Natural killer cell (primary cell): ENCODE measurements around the gene FOXP1. TPM values are rescaled to one million over a fixed set of nuclear protein-coding genes. Genes with fewer than 3 reads are reported as not detected.

ENCODE experiments used
- ATAC-seq, 3 donors: fragments of 150-1000 bp in 2 of 3; fragments of 200-7000 bp in 1 of 3; cut with Tn5 transposase; 1 replicate in 1 of 3; 2 replicates in 2 of 3; pipeline ENCODE4 v1.10.0; 2021; ENCODE audit warnings: mild to moderate bottlenecking in 2 of 3, moderate library complexity in 2 of 3
- DNase-seq, 2 donors: peaks; one replicate each; pipeline versions ENCODE4 v3.0.0 to v3.0.0-alpha.2; 2013 to 2021; ENCODE audit warnings: mixed read lengths in 1 of 2
- H3K27ac ChIP-seq: one replicate; pipeline ENCODE4 v1.5.1; 2013; ENCODE audit warnings: mild to moderate bottlenecking, low read length
- H3K27me3 ChIP-seq: one replicate; pipeline ENCODE4 v1.6.1; 2013; ENCODE audit warnings: low read length; ENCODE audit not compliant: control insufficient read depth, insufficient read depth
- H3K36me3 ChIP-seq: one replicate; pipeline ENCODE4 v1.6.1; 2013; ENCODE audit warnings: low read length; ENCODE audit not compliant: control insufficient read depth, insufficient read depth
- H3K4me1 ChIP-seq: one replicate; pipeline ENCODE4 v1.6.1; 2013; ENCODE audit warnings: low read length; ENCODE audit not compliant: control insufficient read depth, insufficient read depth
- H3K4me3 ChIP-seq: one replicate; pipeline ENCODE4 v1.5.1; 2013; ENCODE audit warnings: low read length
- H3K9me3 ChIP-seq: one replicate; pipeline ENCODE4 v1.6.1; 2013; ENCODE audit warnings: low read length; ENCODE audit not compliant: control insufficient read depth, insufficient read depth
- H3K27ac Mint-ChIP-seq, 2 donors: one replicate each; pipeline ENCODE4 v1.8.0; 2022; ENCODE audit warnings: mild to moderate bottlenecking in 2 of 2, mixed read lengths in 2 of 2, moderate library complexity in 1 of 2
- H3K27me3 Mint-ChIP-seq, 2 donors: one replicate each; pipeline ENCODE4 v1.8.0; 2022; ENCODE audit warnings: low read depth in 2 of 2, mixed read lengths in 2 of 2
- H3K36me3 Mint-ChIP-seq: one replicate; pipeline ENCODE4 v1.8.0; 2022; ENCODE audit warnings: mixed read lengths
- H3K4me1 Mint-ChIP-seq, 2 donors: one replicate each; pipeline ENCODE4 v1.8.0; 2022; ENCODE audit warnings: mixed read lengths in 2 of 2
- H3K4me3 Mint-ChIP-seq: one replicate; pipeline ENCODE4 v1.8.0; 2022; ENCODE audit warnings: mild to moderate bottlenecking, moderate library complexity, mixed read lengths
- H3K9me3 Mint-ChIP-seq, 2 donors: one replicate each; pipeline ENCODE4 v1.8.0; 2022; ENCODE audit warnings: mixed read lengths in 2 of 2
- WGBS: methylation state at CpG from one replicate; pipeline ENCODE4 v1.1.7; 2013; ENCODE audit warnings: missing lambda C conversion rate; ENCODE audit not compliant: insufficient coverage; 5-methylcytosine and 5-hydroxymethylcytosine counted together
- intact Hi-C: fragments of 100-400 bp; cut with micrococcal nuclease; formaldehyde crosslinking; loops from one replicate; pipeline ENCODE4 v1.14.2; 2022
- total RNA-seq, 4 donors: library from RNA; stranded (reverse); fragments of 120-200 nt in 1 of 4; gene quantifications; one replicate each; pipeline versions ENCODE4 v1.2.3 to v1.2.4, GENCODE V29; 2013 to 2022
- TF ChIP-seq, protein P1 (sequence below): fragments of 200-600 bp; IDR thresholded peaks from one replicate; pipeline ENCODE4 v1.8.0; 2022; ENCODE audit warnings: antibody characterized with exemption

Gene FOXP1
- total RNA-seq, 3 donors from 2014 or later (not counting 1 experiment from before 2014, with no cell fraction given), result 166 to 185 (median 166) TPM

DNA sequence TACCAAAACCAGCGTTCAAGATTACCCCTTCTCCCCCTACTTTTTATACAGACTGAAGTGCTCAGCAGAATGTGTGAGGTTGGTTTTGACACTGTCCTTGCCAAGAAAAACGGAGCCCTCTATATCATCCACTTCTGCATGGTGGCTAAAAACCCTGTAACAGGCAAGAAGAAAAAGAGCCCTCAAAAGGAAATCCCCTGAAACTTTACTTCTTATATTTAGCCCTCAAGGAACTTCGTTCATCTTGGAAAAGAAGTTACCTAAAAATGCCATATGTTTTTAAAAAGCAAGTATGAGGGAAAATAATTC lies 473.6 kb downstream of the FOXP1 start:
- H3K36me3 Mint-ChIP-seq, result peaks cover 8% of the 10 kb centered on the region
- H3K27me3 ChIP-seq, result no peaks in the 10 kb centered on the region
- 14% methylated on average over 1 of the region's 3 CpGs for WGBS

DNA sequence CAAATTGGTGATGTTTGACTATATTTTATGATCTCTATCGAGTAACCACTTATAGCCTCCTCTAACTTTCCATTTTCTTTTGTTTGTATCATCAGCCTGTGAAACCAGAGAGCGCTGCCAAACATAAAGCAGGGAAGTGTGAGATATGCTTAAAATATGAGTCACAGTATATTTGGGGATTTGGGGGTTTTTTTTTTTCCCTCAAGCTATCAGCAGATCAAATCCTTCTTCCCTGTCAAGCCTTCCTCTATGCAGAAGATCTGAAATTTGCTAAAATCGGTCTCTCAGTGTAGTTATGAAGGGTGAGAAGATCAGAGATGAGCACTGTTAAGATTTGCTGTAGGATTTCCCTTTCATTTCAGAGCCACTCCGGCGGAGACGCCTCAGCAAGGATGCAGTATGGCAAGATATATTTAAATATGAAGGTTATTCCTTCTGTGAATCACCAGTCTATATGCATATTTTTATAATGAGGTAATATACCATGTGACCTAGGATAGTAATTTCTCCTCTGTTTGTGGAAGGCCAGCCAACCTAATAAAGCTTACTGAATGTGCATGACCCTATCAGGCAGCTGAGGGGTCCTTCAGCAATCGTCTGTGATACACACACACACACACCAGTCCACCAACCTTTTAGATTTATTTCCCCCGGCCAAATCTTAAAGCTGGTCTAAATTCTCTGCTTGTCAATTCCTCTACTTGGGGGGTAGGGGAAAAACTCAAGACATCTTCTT lies 474.1 kb downstream of the FOXP1 start:
- no peak for DNase-seq
- H3K27ac ChIP-seq, result peak overlapping the region; percentile 23
- Mint-ChIP-seq H3K27ac (peak overlapping the region; percentile 85 to 88), H3K36me3 (peaks cover 8% of the 10 kb centered on the region), H3K9me3 (no peaks in the 10 kb centered on the region), H3K27me3 (no peaks in the 10 kb centered on the region), H3K4me1 (peaks cover 69 to 78% of the 10 kb centered on the region in 2 donors), H3K4me3 (peak overlapping the region; percentile 5)
- TF ChIP-seq, protein P1, sequence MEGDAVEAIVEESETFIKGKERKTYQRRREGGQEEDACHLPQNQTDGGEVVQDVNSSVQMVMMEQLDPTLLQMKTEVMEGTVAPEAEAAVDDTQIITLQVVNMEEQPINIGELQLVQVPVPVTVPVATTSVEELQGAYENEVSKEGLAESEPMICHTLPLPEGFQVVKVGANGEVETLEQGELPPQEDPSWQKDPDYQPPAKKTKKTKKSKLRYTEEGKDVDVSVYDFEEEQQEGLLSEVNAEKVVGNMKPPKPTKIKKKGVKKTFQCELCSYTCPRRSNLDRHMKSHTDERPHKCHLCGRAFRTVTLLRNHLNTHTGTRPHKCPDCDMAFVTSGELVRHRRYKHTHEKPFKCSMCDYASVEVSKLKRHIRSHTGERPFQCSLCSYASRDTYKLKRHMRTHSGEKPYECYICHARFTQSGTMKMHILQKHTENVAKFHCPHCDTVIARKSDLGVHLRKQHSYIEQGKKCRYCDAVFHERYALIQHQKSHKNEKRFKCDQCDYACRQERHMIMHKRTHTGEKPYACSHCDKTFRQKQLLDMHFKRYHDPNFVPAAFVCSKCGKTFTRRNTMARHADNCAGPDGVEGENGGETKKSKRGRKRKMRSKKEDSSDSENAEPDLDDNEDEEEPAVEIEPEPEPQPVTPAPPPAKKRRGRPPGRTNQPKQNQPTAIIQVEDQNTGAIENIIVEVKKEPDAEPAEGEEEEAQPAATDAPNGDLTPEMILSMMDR, result no peak
- WGBS, result 79% methylated on average over 2 of the region's 8 CpGs
- no peaks in the 10 kb centered on the region for H3K27me3 ChIP-seq
- peaks cover 41% of the 10 kb centered on the region for H3K36me3 ChIP-seq
- ATAC-seq, result peak in 2 of 3 donors; percentile 8 to 26
- intact Hi-C loops, result no loop called here
- H3K9me3 ChIP-seq, result no peaks in the 10 kb centered on the region
- H3K4me3 ChIP-seq, result no peak overlapping the region
- peaks cover 14% of the 10 kb centered on the region for H3K4me1 ChIP-seq

More for the DNA sequence above, 473.6 kb downstream of the FOXP1 start:
- Mint-ChIP-seq H3K4me3 (peak overlapping the region; percentile 5), H3K27ac (peak overlapping the region; percentile 85 to 88), H3K9me3 (no peaks in the 10 kb centered on the region), H3K27me3 (no peaks in the 10 kb centered on the region), H3K4me1 (peaks cover 70 to 78% of the 10 kb centered on the region in 2 donors)
- Histone ChIP-seq H3K9me3 (no peaks in the 10 kb centered on the region), H3K36me3 (peaks cover 41% of the 10 kb centered on the region), H3K4me3 (no peak overlapping the region), H3K4me1 (peaks cover 14% of the 10 kb centered on the region), H3K27ac (peak overlapping the region; percentile 23)
- ATAC-seq, result peak; percentile 82 to 93 (median 82)
- intact Hi-C loops, result no loop called here
- no peak for DNase-seq
- TF ChIP-seq, protein P1, result no peak

DNA sequence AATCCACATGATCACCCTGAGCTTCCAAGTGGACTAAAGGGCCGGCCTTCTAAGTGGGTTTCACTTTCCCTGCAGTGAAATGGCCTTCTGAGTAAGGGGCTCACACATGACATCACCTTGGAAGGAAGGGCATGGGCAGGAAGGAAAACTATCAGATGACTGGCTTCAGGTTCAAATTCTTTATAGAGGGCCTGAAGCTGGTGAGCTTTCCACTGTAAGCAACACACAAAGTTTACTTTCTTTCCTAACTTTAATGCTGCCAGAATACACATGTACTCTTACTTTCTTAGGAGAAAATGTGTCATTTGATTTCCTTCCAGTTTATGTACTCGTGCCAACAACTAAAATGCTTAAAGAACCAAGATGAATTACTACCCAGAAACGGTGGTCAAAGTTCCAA lies 475.6 kb downstream of the FOXP1 start:
- no peaks in the 10 kb centered on the region for H3K9me3 Mint-ChIP-seq
- Histone ChIP-seq H3K9me3 (no peaks in the 10 kb centered on the region), H3K27me3 (no peaks in the 10 kb centered on the region), H3K4me3 (no peak overlapping the region), H3K27ac (no peak overlapping the region), H3K36me3 (peaks cover 50% of the 10 kb centered on the region), H3K4me1 (peaks cover 20% of the 10 kb centered on the region)
- WGBS, result 84% methylated on average over 3 of the region's 3 CpGs
- peaks cover 8% of the 10 kb centered on the region for H3K36me3 Mint-ChIP-seq
- H3K4me1 Mint-ChIP-seq, result peaks cover 73 to 81% of the 10 kb centered on the region in 2 donors
- TF ChIP-seq, protein P1, result no peak
- DNase-seq (no peak), ATAC-seq (no peak)
- H3K27me3 Mint-ChIP-seq, result no peaks in the 10 kb centered on the region
- intact Hi-C loops, result no loop called here
- H3K27ac Mint-ChIP-seq, result peak overlapping the region; percentile 33 to 85
- no peak overlapping the region for H3K4me3 Mint-ChIP-seq

DNA sequence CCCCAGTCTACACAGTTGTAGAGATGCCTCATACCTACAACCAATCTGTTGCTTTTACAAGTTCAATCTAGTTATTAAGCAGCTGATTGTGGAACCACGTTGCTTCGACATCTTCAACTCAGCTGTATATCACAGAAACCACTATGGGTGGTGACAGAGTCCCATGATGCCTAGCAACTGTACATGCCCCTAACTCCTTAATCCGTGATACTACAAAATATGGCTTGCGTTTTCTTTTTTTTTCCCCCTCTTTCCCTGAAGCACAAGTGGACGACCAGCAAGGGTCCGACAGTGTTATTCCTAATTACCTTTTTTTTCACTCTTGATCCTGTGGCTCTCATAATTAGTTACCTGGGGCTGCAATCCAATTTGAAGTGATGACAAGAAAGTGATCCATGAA lies 478.6 kb downstream of the FOXP1 start:
- peaks cover 25% of the 10 kb centered on the region for H3K36me3 ChIP-seq
- H3K4me1 Mint-ChIP-seq, result peaks cover 82 to 89% of the 10 kb centered on the region in 2 donors
- 81% methylated on average over 6 of the region's 6 CpGs for WGBS
- no peaks in the 10 kb centered on the region for H3K27me3 ChIP-seq
- TF ChIP-seq, protein P1, result no peak
- no peaks in the 10 kb centered on the region for H3K36me3 Mint-ChIP-seq
- no peak for DNase-seq
- no peak for ATAC-seq
- H3K27ac ChIP-seq, result no peak overlapping the region
- H3K9me3 ChIP-seq, result no peaks in the 10 kb centered on the region
- H3K27ac Mint-ChIP-seq, result peak overlapping the region; percentile 31 to 47
- H3K4me3 Mint-ChIP-seq, result no peak overlapping the region
- no peaks in the 10 kb centered on the region for H3K9me3 Mint-ChIP-seq
- no peak overlapping the region for H3K4me3 ChIP-seq
- H3K27me3 Mint-ChIP-seq, result no peaks in the 10 kb centered on the region
- H3K4me1 ChIP-seq, result peaks cover 22% of the 10 kb centered on the region
- intact Hi-C loops, result no loop called here
